ENCODE data around the gene PDZD4. TPM values are rescaled to one million over a fixed set of nuclear protein-coding genes. Genes with fewer than 3 reads are reported as not detected.

Gene PDZD4
- total RNA-seq, 1 donor = 0.43 TPM

DNA sequence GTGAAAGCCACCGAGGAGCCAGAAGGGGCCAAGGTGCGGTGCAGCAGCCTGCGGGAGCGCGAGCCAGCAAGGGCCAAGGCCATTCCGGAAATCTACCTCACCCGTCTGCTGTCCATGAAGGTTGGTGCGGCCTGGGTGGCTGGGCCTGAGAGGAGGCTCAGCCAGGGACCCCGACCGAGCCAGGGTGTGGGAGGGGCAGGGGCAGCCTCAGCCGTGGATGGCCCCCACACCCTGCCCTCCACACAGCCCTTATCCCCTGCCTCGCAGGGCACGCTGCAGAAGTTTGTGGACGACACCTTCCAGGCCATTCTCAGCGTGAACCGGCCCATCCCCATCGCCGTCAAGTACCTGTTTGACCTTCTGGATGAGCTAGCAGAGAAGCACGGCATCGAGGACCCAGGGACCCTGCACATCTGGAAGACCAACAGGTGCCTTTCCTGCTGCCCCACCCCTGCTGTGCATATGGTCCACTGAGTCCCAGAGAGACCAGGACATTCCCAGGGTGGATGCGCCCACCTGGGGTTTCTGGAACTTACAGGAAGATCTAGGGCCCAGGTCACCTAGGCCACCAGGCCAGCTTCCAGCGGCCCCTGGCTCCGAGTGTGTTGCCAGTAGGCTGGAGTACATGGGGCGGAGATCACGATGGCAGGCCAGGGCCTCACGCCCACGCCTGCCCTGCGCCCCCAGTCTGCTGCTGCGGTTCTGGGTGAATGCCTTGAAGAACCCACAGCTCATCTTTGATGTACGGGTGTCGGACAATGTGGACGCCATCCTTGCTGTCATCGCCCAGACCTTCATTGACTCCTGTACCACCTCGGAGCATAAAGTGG lies 52.9 kb downstream of the PDZD4 start:
- DNase-seq (ENCODE audit: low read depth) = no peak
- H3K4me3 ChIP-seq (ENCODE audit: low read depth, low read length) = no peak overlapping the region
- TF ChIP-seq, protein P1, sequence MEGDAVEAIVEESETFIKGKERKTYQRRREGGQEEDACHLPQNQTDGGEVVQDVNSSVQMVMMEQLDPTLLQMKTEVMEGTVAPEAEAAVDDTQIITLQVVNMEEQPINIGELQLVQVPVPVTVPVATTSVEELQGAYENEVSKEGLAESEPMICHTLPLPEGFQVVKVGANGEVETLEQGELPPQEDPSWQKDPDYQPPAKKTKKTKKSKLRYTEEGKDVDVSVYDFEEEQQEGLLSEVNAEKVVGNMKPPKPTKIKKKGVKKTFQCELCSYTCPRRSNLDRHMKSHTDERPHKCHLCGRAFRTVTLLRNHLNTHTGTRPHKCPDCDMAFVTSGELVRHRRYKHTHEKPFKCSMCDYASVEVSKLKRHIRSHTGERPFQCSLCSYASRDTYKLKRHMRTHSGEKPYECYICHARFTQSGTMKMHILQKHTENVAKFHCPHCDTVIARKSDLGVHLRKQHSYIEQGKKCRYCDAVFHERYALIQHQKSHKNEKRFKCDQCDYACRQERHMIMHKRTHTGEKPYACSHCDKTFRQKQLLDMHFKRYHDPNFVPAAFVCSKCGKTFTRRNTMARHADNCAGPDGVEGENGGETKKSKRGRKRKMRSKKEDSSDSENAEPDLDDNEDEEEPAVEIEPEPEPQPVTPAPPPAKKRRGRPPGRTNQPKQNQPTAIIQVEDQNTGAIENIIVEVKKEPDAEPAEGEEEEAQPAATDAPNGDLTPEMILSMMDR (IDR thresholded peaks at IDR 0.05; ENCODE audit: insufficient read depth, low read depth, low read length) = no peak

DNA sequence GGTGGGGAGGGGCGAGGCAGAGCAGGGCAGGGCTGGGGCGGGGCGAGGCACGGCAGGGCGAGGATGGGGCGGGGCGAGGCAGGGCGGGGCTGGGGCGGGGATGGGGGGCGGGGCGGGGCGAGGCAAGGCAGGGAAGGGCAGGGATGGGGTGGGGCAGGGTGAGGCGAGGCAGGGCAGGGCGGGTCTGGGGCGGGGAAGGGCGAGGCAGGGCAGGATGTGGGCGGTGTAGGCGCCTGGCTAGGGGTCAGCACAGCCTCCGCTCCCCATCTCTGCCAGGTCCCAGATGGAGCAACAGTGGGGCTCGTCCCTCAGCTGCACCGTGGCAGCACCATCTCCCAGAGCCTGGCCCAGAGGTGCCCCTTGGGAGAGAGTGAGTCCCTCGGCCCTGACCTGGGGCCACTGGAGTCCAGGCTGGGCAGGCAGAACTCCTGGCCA lies 53.7 kb downstream of the PDZD4 start:
- H3K4me3 ChIP-seq (ENCODE audit: low read depth, low read length) = no peak overlapping the region
- no peak for DNase-seq (ENCODE audit: low read depth)
- TF ChIP-seq, protein P1 (IDR thresholded peaks at IDR 0.05; ENCODE audit: insufficient read depth, low read depth, low read length) = no peak

DNA sequence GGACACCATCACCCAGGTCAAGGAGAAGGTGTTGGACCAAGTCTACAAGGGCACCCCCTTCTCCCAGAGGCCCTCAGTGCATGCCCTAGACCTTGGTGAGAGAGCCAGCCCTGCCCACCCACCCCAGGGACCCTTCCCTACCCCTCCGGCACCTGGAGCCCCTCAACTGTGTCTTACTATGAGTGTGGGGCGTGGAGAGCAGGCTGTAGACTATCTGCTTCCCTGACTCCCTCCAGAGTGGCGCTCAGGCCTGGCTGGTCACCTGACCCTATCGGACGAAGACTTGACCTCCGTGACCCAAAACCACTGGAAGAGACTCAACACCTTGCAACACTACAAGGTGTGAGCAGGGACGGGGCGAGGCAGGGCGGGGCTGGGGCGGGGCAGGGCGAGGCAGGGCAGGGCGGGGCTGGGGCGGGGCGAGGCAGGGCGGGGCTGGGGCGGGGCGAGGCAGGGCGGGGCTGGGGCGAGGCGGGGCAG lies 54.2 kb downstream of the PDZD4 start:
- no peak for DNase-seq (ENCODE audit: low read depth)
- TF ChIP-seq, protein P1 (IDR thresholded peaks at IDR 0.05; ENCODE audit: insufficient read depth, low read depth, low read length) = no peak
- H3K4me3 ChIP-seq (ENCODE audit: low read depth, low read length) = no peak overlapping the region

DNA sequence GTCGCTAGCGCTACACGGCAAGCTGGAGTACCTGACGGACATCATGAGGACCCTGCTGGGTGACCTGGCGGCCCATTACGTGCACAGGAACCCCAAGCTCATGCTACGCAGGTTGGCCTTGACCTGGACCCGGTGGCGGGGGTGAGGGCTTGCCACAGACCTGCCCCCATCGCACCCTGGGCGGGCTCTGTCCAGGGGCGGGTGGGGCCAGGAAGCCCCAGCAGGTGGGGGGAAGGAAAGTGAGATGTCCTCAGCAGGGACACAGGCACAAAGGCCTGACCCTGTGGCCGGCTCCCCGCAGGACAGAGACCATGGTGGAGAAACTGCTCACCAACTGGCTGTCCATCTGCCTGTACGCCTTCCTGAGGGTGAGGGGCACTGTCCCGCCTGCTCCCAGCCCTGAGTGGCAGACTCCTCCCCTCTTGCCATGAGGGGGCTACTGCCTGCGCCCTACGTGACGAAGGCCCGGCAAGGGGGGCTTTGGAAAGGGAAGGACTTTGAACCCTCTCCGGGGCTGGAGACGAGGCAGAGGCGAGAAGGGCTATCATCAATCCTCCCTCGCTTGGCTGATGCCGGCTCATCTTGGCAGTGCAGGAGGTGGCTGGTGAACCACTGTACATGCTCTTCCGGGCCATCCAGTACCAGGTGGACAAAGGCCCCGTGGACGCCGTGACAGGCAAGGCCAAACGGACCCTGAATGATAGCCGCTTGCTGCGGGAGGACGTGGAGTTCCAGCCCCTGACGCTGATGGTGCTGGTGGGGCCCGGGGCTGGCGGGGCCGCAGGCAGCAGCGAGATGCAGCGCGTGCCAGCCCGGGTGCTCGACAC lies 54.8 kb downstream of the PDZD4 start:
- TF ChIP-seq, protein P1 (IDR thresholded peaks at IDR 0.05; ENCODE audit: insufficient read depth, low read depth, low read length) = no peak
- DNase-seq (ENCODE audit: low read depth) = no peak

DNA sequence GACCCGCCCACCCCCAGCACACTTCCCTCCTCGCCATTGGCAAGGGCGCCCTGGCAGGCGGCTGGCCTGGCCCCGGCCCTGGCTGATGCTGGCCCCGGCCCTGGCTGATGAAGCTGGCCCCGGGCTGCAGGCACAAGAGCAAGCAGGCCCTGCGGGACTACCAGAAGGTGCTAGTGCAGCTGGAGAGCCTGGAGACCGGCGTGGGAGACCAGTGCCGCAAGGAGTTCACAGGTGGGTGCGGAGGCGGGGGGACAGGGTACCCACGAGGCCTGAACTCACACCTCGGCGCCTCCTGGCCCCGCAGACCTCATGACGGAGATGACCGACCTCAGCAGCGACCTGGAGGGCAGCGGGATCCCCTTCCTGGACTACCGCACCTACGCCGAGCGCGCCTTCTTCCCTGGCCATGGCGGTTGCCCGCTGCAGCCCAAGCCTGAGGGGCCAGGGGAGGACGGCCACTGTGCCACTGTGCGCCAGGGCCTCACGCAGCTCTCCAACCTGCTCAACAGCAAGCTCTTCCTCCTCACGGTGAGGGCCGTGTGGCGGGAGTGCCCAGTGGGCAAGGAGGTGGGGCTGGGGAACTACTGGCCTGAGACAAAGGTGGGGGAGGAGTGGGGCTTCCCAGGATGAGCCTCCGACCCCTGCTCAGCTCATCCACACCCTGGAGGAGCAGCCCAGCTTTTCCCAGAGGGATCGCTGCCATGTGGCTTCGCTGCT lies 55.6 kb downstream of the PDZD4 start:
- TF ChIP-seq, protein P1 (IDR thresholded peaks at IDR 0.05; ENCODE audit: insufficient read depth, low read depth, low read length) = no peak
- no peak for DNase-seq (ENCODE audit: low read depth)

More for the DNA sequence above, 54.8 kb downstream of the PDZD4 start:
- H3K4me3 ChIP-seq (ENCODE audit: low read depth, low read length) = no peak overlapping the region

More for the DNA sequence above, 55.6 kb downstream of the PDZD4 start:
- no peak overlapping the region for H3K4me3 ChIP-seq (ENCODE audit: low read depth, low read length)

Data from fibroblast of villous mesenchyme (primary cell).